Prostate gland (tissue), 2 donors: ENCODE measurements around the gene MYO1D. TPM values are rescaled to one million over a fixed set of nuclear protein-coding genes. Genes with fewer than 3 reads are reported as not detected.

Experiments
- DNase-seq: peaks from one replicate; pipeline ENCODE4 v3.0.0-alpha.2; 2019; ENCODE audit warnings: low spot score
- H3K27ac ChIP-seq, 2 donors: fragments of 200-600 bp; sonication (generic); 2 replicates each; pipeline ENCODE4 v1.5.1; 2017 to 2019
- H3K27me3 ChIP-seq: fragments of 200-600 bp; sonication (generic); replicated peaks from 2 replicates; pipeline ENCODE4 v1.5.1; 2019; ENCODE audit not compliant: insufficient read depth
- H3K36me3 ChIP-seq, 2 donors: fragments of 200-600 bp; sonication (generic); 1 replicate in 1 of 2; 2 replicates in 1 of 2; pipeline versions ENCODE4 v1.5.1 to v1.8.1; 2017 to 2019
- H3K4me1 ChIP-seq: fragments of 200-600 bp; sonication (generic); replicated peaks from 2 replicates; pipeline ENCODE4 v1.5.1; 2019
- H3K4me3 ChIP-seq, 2 donors: fragments of 200-600 bp; sonication (generic); 2 replicates each; pipeline ENCODE4 v1.5.1; 2017 to 2019
- H3K9me3 ChIP-seq: fragments of 200-600 bp; sonication (generic); 2 replicates; pipeline ENCODE4 v1.5.1; 2017
- CTCF ChIP-seq, 4 experiments: fragments of 200-600 bp in 2 of 4; fragments of 450-650 bp in 2 of 4; sonication (generic) in 2 of 4; IDR thresholded peaks; 1 replicate in 3 of 4; 2 replicates in 1 of 4; pipeline ENCODE4 v1.5.1; 2016 to 2019; ENCODE audit warnings: antibody characterized with exemption in 4 of 4, mild to moderate bottlenecking in 2 of 4, moderate library complexity in 2 of 4
- POLR2A ChIP-seq: fragments of 450-650 bp; IDR thresholded peaks from one replicate; pipeline ENCODE4 v1.6.1; 2016; ENCODE audit warnings: antibody characterized with exemption, mild to moderate bottlenecking
- POLR2AphosphoS5 ChIP-seq: sonication (generic); formaldehyde crosslinking; IDR thresholded peaks from one replicate; pipeline ENCODE4 v1.6.1; 2017; ENCODE audit warnings: antibody characterized with exemption
- WGBS: methylation state at CpG from one replicate; pipeline ENCODE4 v1.1.5; 2018; 5-methylcytosine and 5-hydroxymethylcytosine counted together
- intact Hi-C: fragments of 100-400 bp; cut with DNase I; formaldehyde crosslinking; loops from one replicate; pipeline ENCODE4 v1.14.2; 2022
- total RNA-seq, 2 donors: library from RNA; depleted of rRNA; stranded (reverse); fragments of >200 nt; gene quantifications; one replicate each; pipeline ENCODE4 v1.1.0, GENCODE V29; 2016

The MYO1D gene
- total RNA-seq, 2 donors from 2014 or later: 44.2 to 45.2 TPM

DNA sequence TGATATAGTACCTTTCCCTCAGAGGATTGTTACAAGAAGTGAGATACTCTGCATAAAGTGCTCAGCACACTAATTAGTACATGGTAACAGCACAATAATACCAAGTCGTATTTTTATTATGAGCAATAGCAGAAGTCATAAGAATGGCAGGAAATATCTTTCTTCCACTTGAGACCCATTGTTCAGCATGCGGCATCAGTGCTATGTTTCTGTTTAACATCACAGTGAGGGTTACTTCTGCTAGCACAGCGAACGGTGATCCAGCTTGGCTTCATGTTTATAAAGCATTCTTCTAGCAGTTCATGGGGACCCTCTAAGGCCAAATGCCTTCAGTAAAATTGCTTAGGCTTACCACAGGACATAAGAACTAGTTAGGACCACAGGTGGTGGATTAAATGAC, 83.1 kb downstream of the MYO1D start:
- TF ChIP-seq POLR2A (no peak), CTCF (IDR thresholded peaks at IDR 0.05) (no peak), POLR2AphosphoS5 (no peak)
- no peak overlapping the region for H3K4me3 ChIP-seq
- 92% methylated on average over 4 of the region's 4 CpGs for WGBS
- no peaks in the 10 kb centered on the region for H3K9me3 ChIP-seq
- H3K36me3 ChIP-seq: no peaks in the 10 kb centered on the region
- DNase-seq: no peak
- intact Hi-C loops: no loop called here
- H3K27ac ChIP-seq: no peak overlapping the region
- H3K27me3 ChIP-seq: no peaks in the 10 kb centered on the region
- H3K4me1 ChIP-seq: no peaks in the 10 kb centered on the region

- intact Hi-C loops: no loop called here
- 84% methylated on average over 1 of the region's 1 CpG for WGBS
Measured at GRCh38 chr17:32792207-32792606, 84.7 kb downstream of the MYO1D start.

GRCh38 chr17:32786169-32786568, 90.8 kb downstream of the MYO1D start:
- Histone ChIP-seq H3K36me3 (no peaks in the 10 kb centered on the region), H3K27me3 (no peaks in the 10 kb centered on the region), H3K9me3 (no peaks in the 10 kb centered on the region), H3K4me1 (no peaks in the 10 kb centered on the region), H3K4me3 (no peak overlapping the region), H3K27ac (no peak overlapping the region)
- no peak for DNase-seq
- intact Hi-C loops: no loop called here
- 96% methylated on average over 3 of the region's 3 CpGs for WGBS
- TF ChIP-seq POLR2A: no peak
- TF ChIP-seq POLR2AphosphoS5: no peak
- TF ChIP-seq CTCF (IDR thresholded peaks at IDR 0.05): no peak

More at GRCh38 chr17:32792207-32792606, 84.7 kb downstream of the MYO1D start:
- no peaks in the 10 kb centered on the region for H3K4me1 ChIP-seq
- DNase-seq: no peak
- no peak overlapping the region for H3K4me3 ChIP-seq
- no peaks in the 10 kb centered on the region for H3K27me3 ChIP-seq
- no peaks in the 10 kb centered on the region for H3K9me3 ChIP-seq
- no peaks in the 10 kb centered on the region for H3K36me3 ChIP-seq
- no peak overlapping the region for H3K27ac ChIP-seq
- no peak for TF ChIP-seq POLR2A
- no peak for TF ChIP-seq POLR2AphosphoS5

DNA sequence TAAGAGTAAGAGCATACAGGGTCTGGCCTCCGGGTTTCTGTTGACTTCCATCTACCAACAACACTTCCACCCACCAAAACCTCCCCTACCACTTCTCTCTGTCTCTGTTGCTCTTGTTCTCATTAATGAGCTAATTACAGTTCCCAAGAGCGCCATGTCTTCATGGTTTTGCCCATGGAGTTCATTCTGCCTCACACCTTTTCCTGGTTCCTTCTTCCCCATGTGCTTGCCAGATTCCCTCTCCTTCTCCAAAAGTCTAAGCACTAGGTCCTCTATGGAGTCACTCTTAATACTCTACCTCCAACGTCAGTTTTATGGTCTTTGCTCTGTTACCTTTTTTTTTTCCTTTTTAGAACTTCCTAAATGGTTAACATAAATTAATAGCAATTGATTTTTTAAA, 92.8 kb downstream of the MYO1D start:
- Histone ChIP-seq H3K27me3 (no peaks in the 10 kb centered on the region), H3K27ac (no peak overlapping the region), H3K4me3 (no peak overlapping the region), H3K36me3 (no peaks in the 10 kb centered on the region), H3K9me3 (no peaks in the 10 kb centered on the region), H3K4me1 (no peaks in the 10 kb centered on the region)
- WGBS: 78% methylated on average over 3 of the region's 3 CpGs
- TF ChIP-seq POLR2AphosphoS5 (no peak), CTCF (IDR thresholded peaks at IDR 0.05) (no peak), POLR2A (no peak)
- DNase-seq: no peak
- intact Hi-C loops: loop anchor here (5.0 kb wide), 2 partner anchors 213 to 968 kb away; no protein-coding TSS in a partner anchor

DNA sequence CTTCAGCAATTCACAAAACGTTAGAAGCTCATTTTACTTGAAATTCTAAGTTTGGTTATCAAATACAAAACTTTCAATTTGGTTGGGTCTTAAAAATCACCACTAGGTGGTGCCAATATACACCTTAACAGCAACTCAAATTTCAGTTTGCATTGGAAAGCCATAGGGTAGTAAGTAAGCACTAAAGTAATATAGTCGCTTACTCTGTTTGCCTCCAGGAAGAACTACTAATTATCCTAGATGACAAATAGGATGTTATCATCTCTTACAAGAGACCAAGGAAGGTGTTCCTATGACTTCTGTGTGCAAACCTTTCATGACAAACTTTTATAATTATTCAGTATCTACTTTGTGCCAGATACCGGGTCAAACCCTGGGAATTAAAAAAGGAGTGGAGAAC, 93.3 kb downstream of the MYO1D start:
- peak; percentile 31 for DNase-seq
- 2% methylated on average over 3 of the region's 3 CpGs for WGBS
- Histone ChIP-seq H3K4me3 (no peak overlapping the region), H3K27me3 (no peaks in the 10 kb centered on the region), H3K9me3 (no peaks in the 10 kb centered on the region), H3K36me3 (no peaks in the 10 kb centered on the region), H3K27ac (no peak overlapping the region), H3K4me1 (no peaks in the 10 kb centered on the region)
- intact Hi-C loops: loop anchor here (2.0 to 5.0 kb wide), 3 partner anchors 93 to 969 kb away; partner anchors contain the start of gene MYO1D
- TF ChIP-seq CTCF (IDR thresholded peaks at IDR 0.05) (peak; percentile 59 to 94 (median 89)), POLR2AphosphoS5 (peak; percentile 28), POLR2A (no peak)
